Keratinocyte (primary cell): Measurements from ENCODE around the gene TBXAS1. TPM values are rescaled to one million over a fixed set of nuclear protein-coding genes. Genes with fewer than 3 reads are reported as not detected.

Experiments used
- DNase-seq: peaks from one replicate; pipeline ENCODE4 v3.0.0-alpha.2; 2011; ENCODE audit warnings: low read depth, missing footprints, low spot score
- FAIRE-seq: peaks from 2 replicates; lab custom pipeline; 2011; peaks lifted over from hg19 to GRCh38; lab: Jason Lieb, UNC
- H2AFZ ChIP-seq: 2 replicates; pipeline ENCODE4 v1.6.0; 2012; ENCODE audit warnings: low read length, control low read depth, inconsistent platforms; ENCODE audit not compliant: control insufficient read depth
- H3K27ac ChIP-seq: 2 replicates; pipeline ENCODE4 v1.5.1; 2011; ENCODE audit warnings: low read length; ENCODE audit not compliant: control insufficient read depth, insufficient read depth
- H3K27me3 ChIP-seq: 3 replicates; pipeline ENCODE4 v1.6.0; 2011; ENCODE audit warnings: low read length; ENCODE audit not compliant: control insufficient read depth, insufficient read depth; ENCODE audit errors: extremely low read depth
- H3K36me3 ChIP-seq, 2 experiments: 2 replicates in 1 of 2; 3 replicates in 1 of 2; pipeline ENCODE4 v1.5.1; 2011; ENCODE audit warnings: low read length in 2 of 2, mild to moderate bottlenecking in 1 of 2; ENCODE audit not compliant: control insufficient read depth in 2 of 2, insufficient read depth in 2 of 2; ENCODE audit errors: extremely low read depth in 1 of 2
- H3K4me1 ChIP-seq: 3 replicates; pipeline ENCODE4 v1.5.1; 2011; ENCODE audit warnings: low read length; ENCODE audit not compliant: control insufficient read depth, insufficient read depth; ENCODE audit errors: extremely low read depth
- H3K4me2 ChIP-seq: 3 replicates; pipeline ENCODE4 v1.6.0; 2011; ENCODE audit warnings: low read depth, low read length; ENCODE audit not compliant: control insufficient read depth, insufficient read depth; ENCODE audit errors: extremely low read depth
- H3K4me3 ChIP-seq, 3 experiments: fragments of 200-600 bp in 1 of 3; sonication (generic) in 1 of 3; 2 replicates in 2 of 3; 3 replicates in 1 of 3; pipeline ENCODE4 v1.5.1; 2011 to 2016; ENCODE audit warnings: low read length in 3 of 3, mild to moderate bottlenecking in 3 of 3, control low read depth in 2 of 3, inconsistent platforms in 1 of 3, low read depth in 1 of 3, mixed read lengths in 1 of 3, mixed run types in 1 of 3, moderate library complexity in 1 of 3; ENCODE audit not compliant: control insufficient read depth in 2 of 3, insufficient read depth in 2 of 3; ENCODE audit errors: extremely low read depth in 1 of 3
- H3K79me2 ChIP-seq: 2 replicates; pipeline ENCODE4 v1.6.0; 2012; ENCODE audit warnings: low read length; ENCODE audit not compliant: control insufficient read depth, insufficient read depth
- H3K9ac ChIP-seq: 3 replicates; pipeline ENCODE4 v1.6.0; 2011; ENCODE audit warnings: low read length; ENCODE audit not compliant: control insufficient read depth, insufficient read depth; ENCODE audit errors: extremely low read depth
- H3K9me1 ChIP-seq: 3 replicates; pipeline ENCODE4 v1.6.0; 2011; ENCODE audit warnings: low read length; ENCODE audit not compliant: control insufficient read depth, insufficient read depth; ENCODE audit errors: extremely low read depth
- H3K9me3 ChIP-seq: 2 replicates; pipeline ENCODE4 v1.5.1; 2012; ENCODE audit warnings: low read depth, low read length; ENCODE audit not compliant: control insufficient read depth
- H4K20me1 ChIP-seq: 3 replicates; pipeline ENCODE4 v1.6.0; 2011; ENCODE audit warnings: low read length; ENCODE audit not compliant: control insufficient read depth, insufficient read depth; ENCODE audit errors: extremely low read depth
- EZH2 ChIP-seq: IDR thresholded peaks from one replicate; pipeline ENCODE4 v1.6.1; 2012; ENCODE audit warnings: inconsistent platforms, mild to moderate bottlenecking, low read length, moderate library complexity
- dilution Hi-C: fragments of 300-500 bp; cut with MboI; formaldehyde crosslinking; loops from one replicate; pipeline ENCODE4 v1.7.0; 2020; ENCODE audit warnings: low sequenced_read_pairs; ENCODE audit not compliant: extremely low pct_ligation_motif_present
- polyA plus RNA-seq, 5 experiments: library from polyadenylated mRNA; depleted of rRNA in 3 of 5; stranded (reverse) in 3 of 5; stranded (forward) in 1 of 5; unstranded in 1 of 5; fragments of >200 nt; gene quantifications; 1 replicate in 1 of 5; 2 replicates in 3 of 5; 3 replicates in 1 of 5; pipeline versions ENCODE4 v1.2.1 to v1.2.3, GENCODE V29; 2011 to 2012; ENCODE audit warnings: missing spikeins in 2 of 5, low read depth in 1 of 5, low replicate concordance in 1 of 5
- TF ChIP-seq, protein P1 (sequence below), 3 experiments: IDR thresholded peaks in 1 of 3; conservative IDR thresholded peaks in 1 of 3; optimal IDR thresholded peaks in 1 of 3; 2 replicates in 2 of 3; 3 replicates in 1 of 3; pipeline versions ENCODE3 to v1.5.1; 2011; ENCODE audit warnings: low read length in 3 of 3, mild to moderate bottlenecking in 3 of 3, moderate library complexity in 2 of 3, control low read depth in 1 of 3, inconsistent platforms in 1 of 3; ENCODE audit not compliant: insufficient read depth in 2 of 3; ENCODE audit errors: extremely low read depth in 1 of 3

The TBXAS1 gene
- polyA plus RNA-seq, 1 donor (not counting 4 experiments of a cell fraction or from before 2014, with no cell fraction given) = 2.9 TPM

DNA sequence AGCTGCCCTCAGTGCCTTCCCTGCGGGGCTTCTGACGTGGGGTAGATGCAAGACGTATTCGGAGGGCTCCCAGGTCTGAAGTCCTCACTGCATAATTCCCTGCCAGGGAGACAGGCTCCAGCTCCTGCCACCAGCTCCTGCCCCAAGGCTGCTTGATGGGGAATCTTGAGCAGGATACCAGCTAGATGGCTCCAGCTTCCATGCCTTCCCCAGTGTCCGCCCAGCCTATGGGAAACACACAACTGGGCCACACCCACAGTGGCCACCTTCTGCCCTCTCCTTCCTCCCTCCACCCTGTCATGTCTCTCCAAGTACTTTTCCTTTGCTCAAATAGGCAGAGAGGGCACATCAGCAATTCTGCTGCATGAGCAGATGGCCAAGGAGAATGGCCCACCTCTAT lies 137.9 kb downstream of the TBXAS1 start:
- H3K9me3 ChIP-seq = no peaks in the 10 kb centered on the region
- FAIRE-seq (no peak), DNase-seq (no peak)
- no peak overlapping the region for H2AFZ ChIP-seq
- H3K27ac ChIP-seq = no peak overlapping the region
- TF ChIP-seq EZH2 = no peak
- TF ChIP-seq, protein P1, sequence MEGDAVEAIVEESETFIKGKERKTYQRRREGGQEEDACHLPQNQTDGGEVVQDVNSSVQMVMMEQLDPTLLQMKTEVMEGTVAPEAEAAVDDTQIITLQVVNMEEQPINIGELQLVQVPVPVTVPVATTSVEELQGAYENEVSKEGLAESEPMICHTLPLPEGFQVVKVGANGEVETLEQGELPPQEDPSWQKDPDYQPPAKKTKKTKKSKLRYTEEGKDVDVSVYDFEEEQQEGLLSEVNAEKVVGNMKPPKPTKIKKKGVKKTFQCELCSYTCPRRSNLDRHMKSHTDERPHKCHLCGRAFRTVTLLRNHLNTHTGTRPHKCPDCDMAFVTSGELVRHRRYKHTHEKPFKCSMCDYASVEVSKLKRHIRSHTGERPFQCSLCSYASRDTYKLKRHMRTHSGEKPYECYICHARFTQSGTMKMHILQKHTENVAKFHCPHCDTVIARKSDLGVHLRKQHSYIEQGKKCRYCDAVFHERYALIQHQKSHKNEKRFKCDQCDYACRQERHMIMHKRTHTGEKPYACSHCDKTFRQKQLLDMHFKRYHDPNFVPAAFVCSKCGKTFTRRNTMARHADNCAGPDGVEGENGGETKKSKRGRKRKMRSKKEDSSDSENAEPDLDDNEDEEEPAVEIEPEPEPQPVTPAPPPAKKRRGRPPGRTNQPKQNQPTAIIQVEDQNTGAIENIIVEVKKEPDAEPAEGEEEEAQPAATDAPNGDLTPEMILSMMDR (optimal IDR thresholded peaks at IDR 0.05 in 1 of 3, IDR thresholded peaks at IDR 0.05 in 1 of 3, conservative IDR thresholded peaks at IDR 0.05 in 1 of 3; ENCODE audit: extremely low read depth in 1 of 3, insufficient read depth in 2 of 3, low read length in 3 of 3) = no peak
- no peak overlapping the region for H3K9ac ChIP-seq
- H3K4me2 ChIP-seq = no peak overlapping the region
- no peaks in the 10 kb centered on the region for H3K9me1 ChIP-seq
- dilution Hi-C loops = no loop called here
- H3K36me3 ChIP-seq = no peaks in the 10 kb centered on the region
- H3K27me3 ChIP-seq = peaks cover 22% of the 10 kb centered on the region
- H3K4me3 ChIP-seq = no peak overlapping the region
- no peaks in the 10 kb centered on the region for H4K20me1 ChIP-seq
- H3K79me2 ChIP-seq = no peaks in the 10 kb centered on the region
- no peaks in the 10 kb centered on the region for H3K4me1 ChIP-seq

DNA sequence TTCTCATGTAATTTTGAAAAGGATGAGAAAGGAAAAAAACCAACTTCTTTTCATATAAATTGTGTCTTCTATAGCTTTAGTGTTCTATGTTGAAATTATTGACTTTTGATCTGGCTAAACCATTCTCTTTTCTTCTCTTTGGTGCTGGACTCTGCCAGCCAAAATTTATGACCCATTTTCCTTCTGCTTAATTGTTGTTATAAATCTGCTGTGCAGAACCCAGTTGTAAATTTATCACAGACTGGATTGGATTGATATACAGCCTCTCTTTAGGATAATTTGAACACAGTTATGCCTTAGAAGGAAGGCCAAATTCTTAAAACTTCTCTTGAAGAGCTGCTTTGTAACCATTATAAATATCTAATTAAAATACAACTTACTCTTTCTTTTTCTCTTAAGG lies 139.9 kb downstream of the TBXAS1 start:
- FAIRE-seq (no peak), DNase-seq (no peak)
- TF ChIP-seq, protein P1 (optimal IDR thresholded peaks at IDR 0.05 in 1 of 3, IDR thresholded peaks at IDR 0.05 in 1 of 3, conservative IDR thresholded peaks at IDR 0.05 in 1 of 3; ENCODE audit: extremely low read depth in 1 of 3, insufficient read depth in 2 of 3, low read length in 3 of 3) = no peak
- no peak for TF ChIP-seq EZH2
- no peak overlapping the region for H3K4me3 ChIP-seq
- no peaks in the 10 kb centered on the region for H3K9me3 ChIP-seq
- H3K79me2 ChIP-seq = no peaks in the 10 kb centered on the region
- no peaks in the 10 kb centered on the region for H3K9me1 ChIP-seq
- no peaks in the 10 kb centered on the region for H3K36me3 ChIP-seq
- H4K20me1 ChIP-seq = no peaks in the 10 kb centered on the region
- peaks cover 33% of the 10 kb centered on the region for H3K27me3 ChIP-seq
- no peaks in the 10 kb centered on the region for H3K4me1 ChIP-seq
- H3K4me2 ChIP-seq = no peak overlapping the region
- no peak overlapping the region for H3K9ac ChIP-seq
- no peak overlapping the region for H2AFZ ChIP-seq
- dilution Hi-C loops = no loop called here
- no peak overlapping the region for H3K27ac ChIP-seq
